CD4-positive, alpha-beta memory T cell (primary cell): ENCODE data around the gene EYA3. TPM values are rescaled to one million over a fixed set of nuclear protein-coding genes. Genes with fewer than 3 reads are reported as not detected.

ENCODE experiments used
- CTCF ChIA-PET: fragments of 350-600 bp; sonication (Branson Sonifier 250); formaldehyde crosslinking; loops from one replicate; lab custom pipeline; 2021; ENCODE audit warnings: inconsistent platforms; ENCODE audit not compliant: partially characterized antibody; lab: Charles Lee
- POLR2A ChIA-PET: fragments of 350-600 bp; sonication (Branson Sonifier 250); formaldehyde crosslinking; loops from one replicate; lab custom pipeline; 2021; ENCODE audit not compliant: partially characterized antibody; lab: Charles Lee
- DNase-seq, 5 donors: peaks; one replicate each; pipeline versions ENCODE4 v3.0.0 to v3.0.0-alpha.2; 2020 to 2022; ENCODE audit warnings: mixed read lengths in 1 of 5
- H3K27ac ChIP-seq: one replicate; pipeline ENCODE4 v1.7.0; 2013; ENCODE audit warnings: low read depth, low read length
- H3K27me3 ChIP-seq: 2 replicates; pipeline ENCODE4 v1.7.0; 2013; ENCODE audit warnings: mild to moderate bottlenecking, low read length, moderate library complexity; ENCODE audit not compliant: insufficient read depth
- H3K36me3 ChIP-seq: 2 replicates; pipeline ENCODE4 v1.7.0; 2013; ENCODE audit warnings: mild to moderate bottlenecking, low read length, moderate library complexity; ENCODE audit not compliant: insufficient read depth
- H3K4me1 ChIP-seq: 2 replicates; pipeline ENCODE4 v1.7.0; 2013; ENCODE audit warnings: mild to moderate bottlenecking, low read length, moderate library complexity; ENCODE audit not compliant: insufficient read depth
- H3K4me3 ChIP-seq, 2 donors: one replicate each; pipeline ENCODE4 v1.7.0; 2013; ENCODE audit warnings: low read length in 2 of 2, mild to moderate bottlenecking in 1 of 2
- H3K9me3 ChIP-seq, 2 donors: one replicate each; pipeline ENCODE4 v1.7.0; 2013; ENCODE audit warnings: low read length in 2 of 2, control low read depth in 1 of 2; ENCODE audit not compliant: control insufficient read depth in 1 of 2
- H3K27ac Mint-ChIP-seq, 7 donors: one replicate each; pipeline ENCODE4 v1.8.0; 2020 to 2021; ENCODE audit warnings: mixed read lengths in 7 of 7, mild to moderate bottlenecking in 6 of 7, inconsistent platforms in 3 of 7, moderate library complexity in 3 of 7
- H3K27me3 Mint-ChIP-seq, 2 donors: one replicate each; pipeline ENCODE4 v1.8.0; 2020 to 2021; ENCODE audit warnings: mixed read lengths in 2 of 2
- H3K36me3 Mint-ChIP-seq, 2 donors: one replicate each; pipeline ENCODE4 v1.8.0; 2020 to 2021; ENCODE audit warnings: mixed read lengths in 2 of 2, inconsistent platforms in 1 of 2, mild to moderate bottlenecking in 1 of 2
- H3K4me1 Mint-ChIP-seq, 4 donors: one replicate each; pipeline ENCODE4 v1.8.0; 2020 to 2021; ENCODE audit warnings: mixed read lengths in 4 of 4, mild to moderate bottlenecking in 1 of 4
- H3K4me3 Mint-ChIP-seq, 8 donors: one replicate each; pipeline ENCODE4 v1.8.0; 2020 to 2021; ENCODE audit warnings: mixed read lengths in 8 of 8, mild to moderate bottlenecking in 7 of 8, moderate library complexity in 6 of 8, inconsistent platforms in 3 of 8
- H3K9me3 Mint-ChIP-seq, 8 donors: one replicate each; pipeline ENCODE4 v1.8.0; 2020 to 2021; ENCODE audit warnings: mixed read lengths in 8 of 8, mild to moderate bottlenecking in 5 of 8, inconsistent platforms in 3 of 8, moderate library complexity in 1 of 8
- intact Hi-C: fragments of 100-400 bp; cut with micrococcal nuclease; formaldehyde crosslinking; loops from one replicate; pipeline ENCODE4 v1.15.1; 2023
- polyA plus RNA-seq, 2 donors: library from polyadenylated mRNA; unstranded; fragments of 300-500 nt; fragmentation: Illumina TruSeq; gene quantifications; one replicate each; pipeline ENCODE4 v1.2.3, GENCODE V29; 2021
- total RNA-seq, 2 experiments: library from RNA; stranded (reverse); gene quantifications; one replicate each; pipeline ENCODE4 v1.2.3, GENCODE V29; 2021

The EYA3 gene
- total and polyA plus RNA-seq, 4 experiments from 2014 or later = 4.8 to 22.6 (median 13.5) TPM

- intact Hi-C loops = no loop called here
- Mint-ChIP-seq H3K4me3 (no peak overlapping the region), H3K4me1 (peaks cover 17 to 42% (median 21%) of the 10 kb centered on the region in 4 donors), H3K9me3 (no peaks in the 10 kb centered on the region), H3K36me3 (peaks cover 19 to 49% of the 10 kb centered on the region in 2 donors), H3K27me3 (no peaks in the 10 kb centered on the region), H3K27ac (peak overlapping the region in 1 of 7 donors; percentile 78)
- H3K4me3 ChIP-seq = no peak overlapping the region
- H3K36me3 ChIP-seq = peaks cover 20% of the 10 kb centered on the region
- ChIA-PET CTCF (no interaction called here), POLR2A (no interaction called here)
- peaks cover 19% of the 10 kb centered on the region for H3K4me1 ChIP-seq
- no peaks in the 10 kb centered on the region for H3K27me3 ChIP-seq
- no peaks in the 10 kb centered on the region for H3K9me3 ChIP-seq
- no peak overlapping the region for H3K27ac ChIP-seq
- no peak for DNase-seq
Measured at GRCh38 chr1:27966402-27967105, 121.9 kb downstream of the EYA3 start.

GRCh38 chr1:27963393-27963792 lies 125.0 kb downstream of the EYA3 start:
- no peaks in the 10 kb centered on the region for H3K9me3 ChIP-seq
- H3K4me3 Mint-ChIP-seq = no peak overlapping the region
- peaks cover 20% of the 10 kb centered on the region for H3K36me3 ChIP-seq
- intact Hi-C loops = no loop called here
- H3K36me3 Mint-ChIP-seq = peaks cover 19 to 42% of the 10 kb centered on the region in 2 donors
- no peaks in the 10 kb centered on the region for H3K27me3 ChIP-seq
- H3K4me1 Mint-ChIP-seq = peaks cover 16 to 38% (median 27%) of the 10 kb centered on the region in 4 donors
- H3K4me3 ChIP-seq = no peak overlapping the region
- no peak overlapping the region for H3K27ac ChIP-seq
- H3K27ac Mint-ChIP-seq = peak overlapping the region in 4 of 7 donors; percentile 21 to 56 (median 45)
- ChIA-PET POLR2A (interaction anchor here (0.8 kb wide), 1 partner anchor 90 kb away, joined by 3 read pairs; no protein-coding TSS in a partner anchor), CTCF (interaction anchor here (1.6 kb wide), 1 partner anchor 17 kb away, joined by 4 read pairs; no protein-coding TSS in a partner anchor)
- no peaks in the 10 kb centered on the region for H3K27me3 Mint-ChIP-seq
- DNase-seq = no peak
- H3K4me1 ChIP-seq = peaks cover 30% of the 10 kb centered on the region
- no peaks in the 10 kb centered on the region for H3K9me3 Mint-ChIP-seq

- no peaks in the 10 kb centered on the region for H3K9me3 Mint-ChIP-seq
- POLR2A ChIA-PET = interaction anchor here (1.3 kb wide), 1 partner anchor 127 kb away, joined by 3 read pairs; the partner anchor contains the start of gene EYA3
- H3K27me3 ChIP-seq = no peaks in the 10 kb centered on the region
- no peak overlapping the region for H3K27ac ChIP-seq
- peaks cover 32% of the 10 kb centered on the region for H3K4me1 ChIP-seq
- no peaks in the 10 kb centered on the region for H3K27me3 Mint-ChIP-seq
- peak overlapping the region; percentile 78 to 92 (median 88) for H3K4me3 Mint-ChIP-seq
- intact Hi-C loops = no loop called here
- peaks cover 15% of the 10 kb centered on the region for H3K36me3 ChIP-seq
- CTCF ChIA-PET = interaction anchor here (1.0 to 1.8 kb wide), 5 partner anchors 15 to 21 kb away, joined by 3 to 4 read pairs (median 4); no protein-coding TSS in a partner anchor
- peak overlapping the region; percentile 75 to 92 (median 81) for H3K27ac Mint-ChIP-seq
- peaks cover 13 to 26% of the 10 kb centered on the region in 2 donors for H3K36me3 Mint-ChIP-seq
- no peak for DNase-seq
- no peak overlapping the region for H3K4me3 ChIP-seq
- H3K4me1 Mint-ChIP-seq = peaks cover 17 to 35% (median 25%) of the 10 kb centered on the region in 4 donors
- H3K9me3 ChIP-seq = no peaks in the 10 kb centered on the region
Measured at GRCh38 chr1:27961646-27962221, 126.7 kb downstream of the EYA3 start.

- peak overlapping the region; percentile 83 for H3K27ac ChIP-seq
- ChIA-PET CTCF (interaction anchor here (1.0 to 5.2 kb wide), 7 partner anchors 14 to 104 kb away, joined by 3 to 30 read pairs (median 4); no protein-coding TSS in a partner anchor), POLR2A (interaction anchor here (1.2 to 4.8 kb wide), 8 partner anchors 8 to 238 kb away, joined by 3 to 41 read pairs (median 6); partner anchors contain the start of gene EYA3)
- Mint-ChIP-seq H3K27ac (peak overlapping the region; percentile 25 to 92 (median 81)), H3K27me3 (no peaks in the 10 kb centered on the region), H3K9me3 (no peaks in the 10 kb centered on the region), H3K4me1 (peaks cover 17 to 35% (median 25%) of the 10 kb centered on the region in 4 donors), H3K36me3 (peaks cover 10 to 19% of the 10 kb centered on the region in 2 donors), H3K4me3 (peak overlapping the region; percentile 78 to 92 (median 88))
- no peaks in the 10 kb centered on the region for H3K27me3 ChIP-seq
- H3K4me3 ChIP-seq = peak overlapping the region in 1 of 2 donors; percentile 63
- H3K4me1 ChIP-seq = peaks cover 32% of the 10 kb centered on the region
- no peak for DNase-seq
- H3K9me3 ChIP-seq = no peaks in the 10 kb centered on the region
- H3K36me3 ChIP-seq = peaks cover 14% of the 10 kb centered on the region
- intact Hi-C loops = loop anchor here (1.0 kb wide), 1 partner anchor 18 kb away; no protein-coding TSS in a partner anchor
Measured at GRCh38 chr1:27960762-27961645, 127.4 kb downstream of the EYA3 start.

- peak within 1 kb of the TSS; percentile 81 to 94 (median 92) for H3K27ac Mint-ChIP-seq
- Histone ChIP-seq H3K27me3 (no peaks in the 10 kb centered on the region), H3K9me3 (no peaks in the 10 kb centered on the region), H3K36me3 (peaks cover 14% of the 10 kb centered on the region), H3K4me3 (peak within 1 kb of the TSS; percentile 63 to 73), H3K27ac (peak within 1 kb of the TSS; percentile 83), H3K4me1 (peaks cover 32% of the 10 kb centered on the region)
- peak within 1 kb of the TSS; percentile 87 to 92 (median 89) for H3K4me3 Mint-ChIP-seq
- DNase-seq = peak; percentile 84 to 88 (median 85)
- H3K27me3 Mint-ChIP-seq = no peaks in the 10 kb centered on the region
- POLR2A ChIA-PET = interaction anchor here (0.8 to 4.8 kb wide), 16 partner anchors 9 to 239 kb away, joined by 3 to 41 read pairs (median 6); partner anchors contain the start of genes EYA3, FAM76A, SMPDL3B and STX12
- H3K9me3 Mint-ChIP-seq = no peaks in the 10 kb centered on the region
- intact Hi-C loops = loop anchor here (1.0 kb wide), 1 partner anchor 19 kb away; no protein-coding TSS in a partner anchor
- peaks cover 7 to 12% of the 10 kb centered on the region in 2 donors for H3K36me3 Mint-ChIP-seq
- CTCF ChIA-PET = interaction anchor here (0.9 to 5.2 kb wide), 7 partner anchors 13 to 103 kb away, joined by 3 to 30 read pairs (median 3); no protein-coding TSS in a partner anchor
- H3K4me1 Mint-ChIP-seq = peaks cover 17 to 40% (median 25%) of the 10 kb centered on the region in 4 donors
Measured at GRCh38 chr1:27959792-27960603, 128.4 kb downstream of the EYA3 start, which contains the start of gene XKR8. TSS of gene XKR8 (plus strand) at chr1:27959973. CDS start at chr1:27960070, 97 bp downstream.

GRCh38 chr1:27958513-27958912 lies 129.9 kb downstream of the EYA3 start:
- peaks cover 0 to 4% of the 10 kb centered on the region in 2 donors for H3K36me3 Mint-ChIP-seq
- CTCF ChIA-PET = interaction anchor here (0.7 to 5.2 kb wide), 7 partner anchors 8 to 22 kb away, joined by 3 to 30 read pairs (median 3); no protein-coding TSS in a partner anchor

More at GRCh38 chr1:27958513-27958912, 129.9 kb downstream of the EYA3 start:
- H3K4me3 ChIP-seq = no peak overlapping the region
- intact Hi-C loops = no loop called here
- H3K27me3 ChIP-seq = no peaks in the 10 kb centered on the region
- Mint-ChIP-seq H3K4me1 (peaks cover 17 to 40% (median 25%) of the 10 kb centered on the region in 4 donors), H3K9me3 (no peaks in the 10 kb centered on the region), H3K4me3 (peak overlapping the region; percentile 87 to 92 (median 89)), H3K27ac (peak overlapping the region in 2 of 7 donors; percentile 4 to 94), H3K27me3 (no peaks in the 10 kb centered on the region)
- POLR2A ChIA-PET = interaction anchor here (1.3 to 4.8 kb wide), 4 partner anchors 12 to 33 kb away, joined by 3 to 41 read pairs (median 13); no protein-coding TSS in a partner anchor
- no peak overlapping the region for H3K27ac ChIP-seq
- peaks cover 32% of the 10 kb centered on the region for H3K4me1 ChIP-seq
- no peak for DNase-seq
- peaks cover 1% of the 10 kb centered on the region for H3K36me3 ChIP-seq
- H3K9me3 ChIP-seq = no peaks in the 10 kb centered on the region
